ENCODE results near the gene MAGI2.
A peak's percentile ranks its signal among the peaks of the same experiment; 100 is the strongest.

MAGI2 gene

GRCh38 chr7:79257959-79258358 lies 195.5 kb downstream of the MAGI2 start:
- DNase-seq (ENCODE audit: low spot score) = no peak

GRCh38 chr7:79245623-79246249 lies 207.7 kb downstream of the MAGI2 start:
- no peak for DNase-seq (ENCODE audit: low spot score)

GRCh38 chr7:79244482-79244881 lies 209.0 kb downstream of the MAGI2 start:
- no peak for DNase-seq (ENCODE audit: low spot score)

- DNase-seq (ENCODE audit: low spot score) = peak; percentile 63
Measured at GRCh38 chr7:79241288-79242060, 212.0 kb downstream of the MAGI2 start.

GRCh38 chr7:79240413-79240812 lies 213.1 kb downstream of the MAGI2 start:
- no peak for DNase-seq (ENCODE audit: low spot score)

GRCh38 chr7:79236352-79237028 lies 217.0 kb downstream of the MAGI2 start:
- DNase-seq (ENCODE audit: low spot score) = no peak

- peak; percentile 10 for DNase-seq (ENCODE audit: low spot score)
Measured at GRCh38 chr7:79227044-79227443, 226.4 kb downstream of the MAGI2 start.

GRCh38 chr7:79221211-79221610 lies 232.3 kb downstream of the MAGI2 start:
- DNase-seq (ENCODE audit: low spot score) = no peak

GRCh38 chr7:79217976-79218626 lies 235.4 kb downstream of the MAGI2 start:
- no peak for DNase-seq (ENCODE audit: low spot score)

GRCh38 chr7:79217468-79217867 lies 236.0 kb downstream of the MAGI2 start:
- peak; percentile 19 for DNase-seq (ENCODE audit: low spot score)

- no peak for DNase-seq (ENCODE audit: low spot score)
Measured at GRCh38 chr7:79216236-79216635, 237.2 kb downstream of the MAGI2 start.

GRCh38 chr7:79212334-79212733 lies 241.1 kb downstream of the MAGI2 start:
- DNase-seq (ENCODE audit: low spot score) = no peak

GRCh38 chr7:79211724-79212123 lies 241.7 kb downstream of the MAGI2 start:
- no peak for DNase-seq (ENCODE audit: low spot score)

GRCh38 chr7:79199961-79200360 lies 253.5 kb downstream of the MAGI2 start:
- peak; percentile 13 for DNase-seq (ENCODE audit: low spot score)

GRCh38 chr7:79199266-79199665 lies 254.2 kb downstream of the MAGI2 start:
- DNase-seq (ENCODE audit: low spot score) = no peak

- no peak for DNase-seq (ENCODE audit: low spot score)
Measured at GRCh38 chr7:79185605-79186004, 267.9 kb downstream of the MAGI2 start.

- no peak for DNase-seq (ENCODE audit: low spot score)
Measured at GRCh38 chr7:79182283-79182682, 271.2 kb downstream of the MAGI2 start.

- no peak for DNase-seq (ENCODE audit: low spot score)
Measured at GRCh38 chr7:79180533-79180932, 272.9 kb downstream of the MAGI2 start.

- DNase-seq (ENCODE audit: low spot score) = peak; percentile 44
Measured at GRCh38 chr7:79176859-79177477, 276.5 kb downstream of the MAGI2 start.

GRCh38 chr7:79175374-79175773 lies 278.1 kb downstream of the MAGI2 start:
- DNase-seq (ENCODE audit: low spot score) = no peak

GRCh38 chr7:79165225-79165624 lies 288.2 kb downstream of the MAGI2 start:
- DNase-seq (ENCODE audit: low spot score) = no peak

GRCh38 chr7:79159040-79159664 lies 294.3 kb downstream of the MAGI2 start:
- DNase-seq (ENCODE audit: low spot score) = no peak

Data from GM03348 (cell line).